Amniotic epithelial cell (primary cell): ENCODE measurements around the gene AXIN1.

Experiments used
- DNase-seq: peaks from one replicate; pipeline ENCODE4 v3.0.0-alpha.2; 2010; ENCODE audit warnings: low read depth

AXIN1 gene

DNA sequence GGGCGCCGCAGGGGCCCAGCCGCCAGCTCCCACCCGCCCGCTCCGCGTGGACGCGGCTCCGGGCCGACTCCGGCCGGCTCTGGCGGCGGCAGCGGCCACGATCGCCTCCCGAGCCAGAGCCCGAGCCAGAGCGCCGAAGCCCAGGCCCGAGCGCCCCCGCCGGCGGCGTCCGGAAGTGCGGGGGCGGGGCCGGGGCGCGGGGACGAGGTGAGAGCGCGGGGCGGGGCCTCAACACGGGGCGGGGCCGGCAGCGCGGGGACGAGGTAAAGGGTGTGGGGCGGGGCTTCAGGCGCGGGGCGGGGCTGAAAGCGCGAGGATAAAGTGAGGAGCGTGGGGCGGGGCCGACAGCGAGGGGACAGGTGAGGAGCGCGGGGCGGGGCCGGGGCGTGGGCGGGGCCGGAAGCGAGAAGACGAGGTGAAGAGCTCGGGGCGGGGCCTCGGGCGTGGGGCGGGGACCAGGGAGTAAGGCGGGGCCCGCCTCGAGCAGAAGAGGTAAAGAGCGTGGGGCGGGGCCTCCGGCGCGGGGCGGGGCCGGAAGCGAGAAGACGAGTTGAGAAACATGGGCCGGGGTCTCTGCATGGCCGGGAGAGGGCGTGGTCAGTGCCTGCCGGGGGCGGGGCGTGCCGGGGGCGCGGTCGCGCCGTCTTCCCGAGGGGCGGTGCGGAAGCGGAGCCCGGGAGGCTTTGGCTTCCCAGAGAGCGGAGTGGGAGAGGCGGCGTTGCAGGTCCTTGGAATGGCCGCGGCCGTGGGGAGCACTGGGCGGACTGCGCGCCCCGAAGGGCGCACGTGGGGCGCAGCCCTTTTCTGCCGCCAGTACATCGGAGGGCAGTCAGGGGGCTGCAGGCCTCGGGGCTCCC is at the start of gene AXIN1:
Gene AXIN1 (minus strand): TSS at position 177 of the 857 bp plus-strand sequence. CDS start 5,698 bp downstream, outside the sequence.
- DNase-seq = peak; percentile 90

- peak; percentile 78 for DNase-seq
Observed at GRCh38 chr16:401468-402348, 49.2 kb upstream of the AXIN1 start, which contains the start of gene DECR2. Gene DECR2, plus strand, starts transcription at chr16:401885. Its CDS starts 79 bp downstream, at chr16:401964.

GRCh38 chr16:400061-400591 is 47.6 kb upstream of the AXIN1 start:
- DNase-seq = no peak

DNA sequence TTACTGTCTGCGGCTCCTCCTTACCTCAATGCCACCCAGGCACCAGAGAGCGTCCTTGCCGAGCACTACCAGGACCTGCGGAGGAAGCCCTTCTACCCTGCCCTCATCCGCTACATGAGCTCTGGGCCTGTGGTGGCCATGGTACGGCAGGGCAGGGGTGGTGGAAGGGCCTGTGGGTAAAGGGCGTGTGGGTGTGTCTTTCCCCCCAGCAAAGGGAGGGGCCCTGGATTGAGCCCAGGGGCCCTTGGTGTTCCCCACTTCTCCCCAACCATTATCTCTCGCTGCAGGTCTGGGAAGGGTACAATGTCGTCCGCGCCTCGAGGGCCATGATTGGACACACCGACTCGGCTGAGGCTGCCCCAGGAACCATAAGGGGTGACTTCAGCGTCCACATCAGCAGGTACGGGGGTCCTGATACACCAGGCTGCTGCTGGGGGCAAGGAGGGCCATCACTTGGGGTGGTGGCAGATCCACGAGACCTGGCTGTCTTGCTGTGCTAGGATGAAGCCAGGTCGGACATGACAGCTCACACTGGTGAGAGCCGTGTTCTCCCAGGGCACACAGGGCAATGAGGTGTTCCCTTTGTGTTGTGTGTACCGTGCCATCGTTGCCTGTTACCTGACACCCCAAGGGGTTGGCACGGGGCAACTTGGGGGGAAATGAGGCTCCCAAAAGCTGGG is 47.0 kb upstream of the AXIN1 start:
- no peak for DNase-seq

- DNase-seq = no peak
Observed at GRCh38 chr16:398561-399339, 46.2 kb upstream of the AXIN1 start.

GRCh38 chr16:397736-398332 is 45.3 kb upstream of the AXIN1 start:
- peak; percentile 50 for DNase-seq

DNA sequence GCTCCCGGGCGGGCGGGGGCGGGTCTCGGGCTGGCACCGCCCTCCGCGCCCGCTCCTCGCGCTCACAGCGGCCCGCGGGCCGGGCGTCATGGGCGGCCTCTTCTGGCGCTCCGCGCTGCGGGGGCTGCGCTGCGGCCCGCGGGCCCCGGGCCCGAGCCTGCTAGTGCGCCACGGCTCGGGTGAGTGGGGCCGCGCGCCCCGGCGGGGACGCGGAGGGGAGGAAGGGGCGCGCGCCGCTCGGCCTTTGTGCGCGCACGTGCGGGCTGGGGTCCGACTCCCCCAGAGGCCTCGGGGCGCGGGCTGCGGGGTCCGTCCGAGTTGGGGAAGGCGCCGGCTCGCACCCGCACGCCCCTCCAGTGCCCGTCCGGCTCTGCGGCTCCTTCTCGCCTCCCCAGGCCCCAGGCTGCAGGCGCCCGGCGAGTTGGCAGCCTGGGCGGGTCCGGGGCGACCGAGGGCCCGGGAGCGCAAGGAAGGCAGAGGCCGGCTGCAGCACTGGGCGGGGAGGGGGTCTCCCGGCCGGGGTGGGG is 44.7 kb upstream of the AXIN1 start, which contains the start of gene NME4:
Gene NME4 (plus strand): TSS at position 65 of the 527 bp plus-strand sequence. CDS start 24 bp downstream, at position 89.
- DNase-seq = no peak

DNA sequence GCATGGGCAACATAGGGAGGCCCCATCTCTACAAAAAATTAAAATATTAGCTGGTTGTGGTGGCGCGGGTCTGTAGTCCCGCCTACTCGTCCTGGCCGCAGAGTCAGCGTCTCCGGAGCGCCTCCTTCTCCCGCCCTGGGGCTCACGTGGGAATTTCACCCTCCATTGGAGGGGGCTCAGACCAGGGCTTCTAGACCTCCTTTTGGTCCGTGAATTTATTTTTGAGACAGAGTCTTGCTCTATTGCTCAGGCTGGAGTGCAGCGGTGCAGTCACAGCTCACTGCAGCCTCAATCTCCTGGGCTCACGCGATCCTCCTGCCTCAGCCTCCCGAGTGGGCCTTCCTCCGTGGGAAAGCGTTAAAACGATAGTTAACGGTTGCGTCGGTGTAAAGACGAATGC is 44.1 kb upstream of the AXIN1 start:
- peak; percentile 36 for DNase-seq

GRCh38 chr16:396199-396598 is 43.7 kb upstream of the AXIN1 start:
- DNase-seq = no peak

GRCh38 chr16:392450-393030 is 40.0 kb upstream of the AXIN1 start:
- no peak for DNase-seq

GRCh38 chr16:391885-392335 is 39.4 kb upstream of the AXIN1 start:
- DNase-seq = peak; percentile 92

- no peak for DNase-seq
Observed at GRCh38 chr16:389352-389751, 36.8 kb upstream of the AXIN1 start.

DNA sequence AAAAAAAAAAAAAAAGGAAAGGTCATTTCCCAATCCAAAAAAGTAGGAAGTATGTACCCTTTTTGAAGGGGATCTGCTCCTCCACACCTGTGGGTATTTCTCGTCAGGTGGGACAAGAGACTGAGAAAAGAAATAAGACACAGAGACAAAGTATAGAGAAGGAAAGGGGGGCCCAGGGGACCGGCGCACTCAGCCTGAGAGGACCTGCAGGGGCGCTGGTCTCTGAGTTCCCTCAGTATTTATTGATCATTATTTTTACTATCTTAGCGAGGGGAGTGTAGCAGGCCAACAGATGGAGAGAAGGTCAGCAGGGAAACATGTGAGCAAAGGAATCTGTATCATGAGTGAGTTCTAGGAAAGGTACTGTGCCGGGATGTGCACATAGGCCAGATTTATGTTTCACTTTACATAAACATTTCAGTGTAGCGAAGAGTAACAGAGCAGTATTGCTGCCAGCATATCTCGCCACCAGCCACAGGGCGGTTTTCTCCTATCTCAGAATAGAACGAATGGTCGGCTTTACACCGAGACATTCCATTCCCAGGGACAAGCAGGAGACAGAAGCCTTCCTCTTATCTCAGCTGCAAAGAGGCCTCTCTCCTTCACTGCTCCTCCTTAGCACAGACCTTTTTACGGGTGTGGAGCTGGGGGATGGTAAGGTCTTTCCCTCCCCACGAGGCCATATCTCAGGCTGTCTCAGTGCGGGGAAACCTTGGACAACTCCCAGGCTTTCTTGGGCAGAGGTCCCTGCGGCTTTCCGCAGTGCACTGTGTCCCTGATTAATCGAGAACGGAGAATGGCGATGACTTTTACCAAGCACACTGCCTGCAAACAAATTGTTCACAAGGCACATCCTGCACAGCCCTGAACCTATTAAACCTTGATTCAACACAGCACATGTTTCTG is 35.5 kb upstream of the AXIN1 start:
- DNase-seq = peak; percentile 98

GRCh38 chr16:386641-387156 is 34.2 kb upstream of the AXIN1 start:
- peak; percentile 25 for DNase-seq

DNA sequence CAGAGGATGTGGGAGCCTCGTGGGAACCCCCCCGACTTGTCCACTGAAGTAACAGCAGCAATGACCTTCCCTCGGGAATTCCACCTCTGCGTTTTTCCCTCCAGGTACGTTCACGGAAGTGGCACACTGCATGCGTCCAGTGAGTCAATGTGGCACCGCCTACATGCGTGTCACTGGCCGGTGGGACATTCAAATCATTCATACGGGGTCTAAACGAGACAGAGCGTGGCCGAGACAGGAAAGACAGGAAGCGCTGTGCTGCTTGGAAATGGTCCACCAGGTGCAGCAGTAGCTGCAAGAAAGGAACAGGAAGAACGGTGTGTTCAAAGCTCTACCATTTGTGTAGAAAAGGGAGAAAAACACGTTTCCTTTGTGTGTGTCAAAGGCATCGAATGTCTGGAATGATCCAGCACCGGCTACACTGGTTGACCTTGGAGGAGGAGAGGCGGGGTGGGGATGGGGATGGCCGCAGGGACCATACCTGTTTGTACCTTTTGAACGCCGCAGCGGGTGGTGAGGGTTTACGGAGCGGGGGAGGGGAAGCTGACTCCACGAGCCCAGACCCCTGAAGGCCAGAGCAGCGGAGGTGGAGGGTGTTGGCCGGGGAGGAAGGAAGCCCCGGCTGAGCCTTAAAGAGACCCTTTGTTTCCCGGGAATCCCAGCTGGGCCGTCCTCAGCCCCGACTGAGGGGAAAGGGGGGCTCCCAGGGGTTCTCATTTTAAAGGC is 31.0 kb upstream of the AXIN1 start:
- no peak for DNase-seq

DNA sequence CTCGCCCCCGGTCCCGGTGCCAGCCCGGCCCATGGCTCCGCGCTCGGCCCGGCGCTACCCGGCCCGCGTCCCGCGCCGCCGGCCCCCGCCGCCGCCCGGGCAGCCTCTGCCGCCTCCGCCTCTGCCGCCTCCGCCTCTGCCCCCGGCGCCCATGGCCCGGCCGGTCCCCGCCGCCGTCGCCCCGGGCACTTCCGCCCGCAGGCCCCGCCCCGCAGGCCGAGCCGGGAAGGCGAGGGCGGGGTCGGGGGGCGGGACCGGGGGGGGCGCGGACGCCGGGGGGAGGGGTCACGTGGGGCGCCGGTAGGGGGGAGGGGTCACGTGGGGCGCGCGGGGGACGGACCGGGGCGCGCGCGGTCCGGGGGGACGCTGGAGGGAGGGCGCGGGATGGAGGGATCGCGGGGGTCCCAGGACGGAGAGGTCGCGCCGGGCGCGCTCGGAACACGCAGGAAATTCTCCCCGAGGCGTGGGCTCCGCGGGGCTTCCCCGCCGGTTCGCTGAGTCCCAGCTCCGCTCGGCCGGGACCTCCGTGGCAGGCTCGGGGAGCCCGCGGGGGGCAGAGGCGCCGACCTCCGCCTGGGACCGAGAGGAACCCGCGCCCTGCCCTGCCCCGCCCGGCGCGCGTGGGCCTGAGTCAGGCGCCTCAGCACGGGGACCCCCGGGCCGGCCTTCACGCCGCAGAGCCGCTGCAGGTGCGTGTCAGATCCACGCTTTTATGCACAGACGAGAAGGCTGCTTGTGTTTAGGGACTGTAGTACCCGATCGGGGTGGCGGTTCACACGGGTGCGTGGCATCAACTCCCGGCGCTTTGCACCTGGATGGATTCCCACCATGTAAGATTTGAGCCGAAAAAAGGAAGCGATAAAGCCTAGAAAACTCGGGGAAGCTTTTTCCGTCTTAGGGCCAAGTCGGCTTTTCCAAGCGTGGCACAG is 29.5 kb upstream of the AXIN1 start, which contains the start of gene PGAP6:
Gene PGAP6 (minus strand): TSS at position 190 of the 929 bp plus-strand sequence. CDS start 157 bp downstream, at position 33.
- peak; percentile 18 for DNase-seq
